ENCODE data around the gene LCOR. TPM values are rescaled to one million over a fixed set of nuclear protein-coding genes. Genes with fewer than 3 reads are reported as not detected.

The LCOR gene
- total and polyA plus RNA-seq, 9 of the 15 experiments (the other 6 are each of a cell fraction or from before 2014, with no cell fraction given) = 3.6 to 25.2 (median 14.4) TPM

DNA sequence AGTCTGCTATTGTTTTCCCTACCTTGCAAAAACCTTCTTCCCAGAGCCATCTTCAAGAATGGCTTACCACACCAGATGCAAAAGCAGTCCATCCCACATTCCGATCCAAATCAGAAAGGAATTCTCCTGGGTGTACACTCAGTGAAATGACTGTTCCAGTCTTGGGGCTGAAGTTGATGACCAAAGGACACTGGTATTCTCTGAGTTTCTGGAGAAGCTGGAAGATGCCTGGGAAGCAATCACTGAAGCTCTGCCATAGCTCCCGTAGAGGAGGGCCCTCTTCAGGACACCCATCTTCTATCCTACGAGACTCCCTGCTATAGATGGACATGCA lies 155.7 kb downstream of the LCOR start (continued):
- TF ChIP-seq, protein P1, sequence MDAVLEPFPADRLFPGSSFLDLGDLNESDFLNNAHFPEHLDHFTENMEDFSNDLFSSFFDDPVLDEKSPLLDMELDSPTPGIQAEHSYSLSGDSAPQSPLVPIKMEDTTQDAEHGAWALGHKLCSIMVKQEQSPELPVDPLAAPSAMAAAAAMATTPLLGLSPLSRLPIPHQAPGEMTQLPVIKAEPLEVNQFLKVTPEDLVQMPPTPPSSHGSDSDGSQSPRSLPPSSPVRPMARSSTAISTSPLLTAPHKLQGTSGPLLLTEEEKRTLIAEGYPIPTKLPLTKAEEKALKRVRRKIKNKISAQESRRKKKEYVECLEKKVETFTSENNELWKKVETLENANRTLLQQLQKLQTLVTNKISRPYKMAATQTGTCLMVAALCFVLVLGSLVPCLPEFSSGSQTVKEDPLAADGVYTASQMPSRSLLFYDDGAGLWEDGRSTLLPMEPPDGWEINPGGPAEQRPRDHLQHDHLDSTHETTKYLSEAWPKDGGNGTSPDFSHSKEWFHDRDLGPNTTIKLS (IDR thresholded peaks at IDR 0.05; ENCODE audit: borderline replicate concordance, low read depth) = no peak
- no peak for TF ChIP-seq RAD21 (CRISPR knock-in tag; conservative IDR thresholded peaks at IDR 0.05 in 1 of 2, IDR thresholded peaks at IDR 0.05 in 1 of 2)

DNA sequence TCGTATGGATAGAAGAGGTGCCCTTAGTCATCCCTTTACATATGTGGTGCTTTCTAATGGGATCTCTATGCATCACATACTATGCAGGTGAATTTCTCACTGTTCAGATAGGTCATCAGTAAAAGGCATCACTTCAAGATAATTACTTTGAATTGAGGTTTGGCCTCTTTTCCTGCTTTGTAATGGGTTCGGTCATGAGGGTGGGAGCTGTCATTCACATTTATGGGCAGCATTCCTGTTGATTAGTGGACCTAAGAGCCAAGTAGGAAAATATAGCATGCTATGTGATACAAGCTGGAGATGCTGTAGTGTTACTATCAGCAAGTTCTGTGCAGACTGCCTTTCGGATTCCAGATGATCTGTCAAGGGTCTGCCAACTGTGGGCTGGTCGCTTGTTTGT lies 156.3 kb downstream of the LCOR start:
- ATAC-seq (no peak), FAIRE-seq (no peak), DNase-seq (ENCODE audit: extremely low read depth in 1 of 4, low spot score in 3 of 4) (no peak)
- Histone ChIP-seq H3K9ac (ENCODE audit: insufficient read depth in 1 of 2, low read depth in 2 of 2, low read length in 2 of 2) (no peak overlapping the region), H3K79me2 (ENCODE audit: control insufficient read depth, insufficient read depth, low read length) (no peaks in the 10 kb centered on the region), H4K20me1 (replicated peaks; ENCODE audit: control insufficient read depth, insufficient read depth, low read length) (no peaks in the 10 kb centered on the region), H3K9me3 (replicated peaks; ENCODE audit: control insufficient read depth, insufficient read depth, low read depth, low read length) (no peaks in the 10 kb centered on the region), H3K27ac (ENCODE audit: extremely low read depth, low read depth, low read length) (no peak overlapping the region), H3K9me1 (ENCODE audit: control insufficient read depth, insufficient read depth, low read length) (no peaks in the 10 kb centered on the region), H3K4me1 (replicated peaks in 1 of 2; ENCODE audit: control insufficient read depth in 2 of 2, insufficient read depth in 2 of 2, low read length in 2 of 2) (no peaks in the 10 kb centered on the region; a peak in 1 of 5 replicates), H3K36me3 (ENCODE audit: control insufficient read depth, insufficient read depth, low read length) (no peaks in the 10 kb centered on the region), H3K27me3 (ENCODE audit: control insufficient read depth in 2 of 2, insufficient read depth in 2 of 2, low read length in 2 of 2) (no peaks in the 10 kb centered on the region), H3K4me2 (ENCODE audit: insufficient read depth, low read length) (no peak overlapping the region), H3K4me3 (no peak overlapping the region), H2AFZ (ENCODE audit: low read depth, low read length) (no peak overlapping the region)
- 30% methylated on average over 4 of the region's 4 CpGs for WGBS (ENCODE audit: insufficient coverage, low coverage, missing lambda C conversion rate)
- intact Hi-C loops (cut with micrococcal nuclease) = no loop called here
- in situ Hi-C loops (cut with MboI) = no loop called here
- ChIA-PET POLR2A (no interaction called here), CTCF (ENCODE audit: low intra/inter-chr PET ratio) (no interaction called here)
- no TSS peak for BruUV-seq (replicated peaks)
- TF ChIP-seq ZNF184 (CRISPR knock-in tag; IDR thresholded peaks at IDR 0.05) (no peak), SRSF1 (IDR thresholded peaks at IDR 0.05; ENCODE audit: low read depth, low read length) (no peak), BRD9 (IDR thresholded peaks at IDR 0.05; ENCODE audit: low read depth, partially characterized antibody) (no peak), GATA2 (CRISPR knock-in tag; IDR thresholded peaks at IDR 0.05) (no peak), ZNF699 (CRISPR knock-in tag; IDR thresholded peaks at IDR 0.05; ENCODE audit: insufficient replicate concordance) (no peak), XRCC3 (IDR thresholded peaks at IDR 0.05) (no peak), ZNF282 (CRISPR knock-in tag; IDR thresholded peaks at IDR 0.05) (no peak), TGIF2 (CRISPR knock-in tag; IDR thresholded peaks at IDR 0.05) (no peak), BHLHE40 (IDR thresholded peaks at IDR 0.05; ENCODE audit: low read length) (no peak)
- TF ChIP-seq, protein P2, sequence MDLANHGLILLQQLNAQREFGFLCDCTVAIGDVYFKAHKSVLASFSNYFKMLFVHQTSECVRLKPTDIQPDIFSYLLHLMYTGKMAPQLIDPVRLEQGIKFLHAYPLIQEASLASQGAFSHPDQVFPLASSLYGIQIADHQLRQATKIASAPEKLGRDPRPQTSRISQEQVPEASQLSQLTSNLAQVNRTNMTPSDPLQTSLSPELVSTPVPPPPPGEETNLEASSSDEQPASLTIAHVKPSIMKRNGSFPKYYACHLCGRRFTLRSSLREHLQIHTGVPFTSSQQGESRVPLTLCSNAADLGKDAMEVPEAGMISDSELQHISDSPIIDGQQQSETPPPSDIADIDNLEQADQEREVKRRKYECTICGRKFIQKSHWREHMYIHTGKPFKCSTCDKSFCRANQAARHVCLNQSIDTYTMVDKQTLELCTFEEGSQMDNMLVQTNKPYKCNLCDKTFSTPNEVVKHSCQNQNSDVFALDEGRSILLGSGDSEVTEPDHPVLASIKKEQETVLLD (IDR thresholded peaks at IDR 0.05) = no peak
- TF ChIP-seq, protein P3, sequence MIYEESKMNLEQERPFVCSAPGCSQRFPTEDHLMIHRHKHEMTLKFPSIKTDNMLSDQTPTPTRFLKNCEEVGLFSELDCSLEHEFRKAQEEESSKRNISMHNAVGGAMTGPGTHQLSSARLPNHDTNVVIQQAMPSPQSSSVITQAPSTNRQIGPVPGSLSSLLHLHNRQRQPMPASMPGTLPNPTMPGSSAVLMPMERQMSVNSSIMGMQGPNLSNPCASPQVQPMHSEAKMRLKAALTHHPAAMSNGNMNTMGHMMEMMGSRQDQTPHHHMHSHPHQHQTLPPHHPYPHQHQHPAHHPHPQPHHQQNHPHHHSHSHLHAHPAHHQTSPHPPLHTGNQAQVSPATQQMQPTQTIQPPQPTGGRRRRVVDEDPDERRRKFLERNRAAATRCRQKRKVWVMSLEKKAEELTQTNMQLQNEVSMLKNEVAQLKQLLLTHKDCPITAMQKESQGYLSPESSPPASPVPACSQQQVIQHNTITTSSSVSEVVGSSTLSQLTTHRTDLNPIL (CRISPR knock-in tag; IDR thresholded peaks at IDR 0.05) = no peak
- TF ChIP-seq, protein P4, sequence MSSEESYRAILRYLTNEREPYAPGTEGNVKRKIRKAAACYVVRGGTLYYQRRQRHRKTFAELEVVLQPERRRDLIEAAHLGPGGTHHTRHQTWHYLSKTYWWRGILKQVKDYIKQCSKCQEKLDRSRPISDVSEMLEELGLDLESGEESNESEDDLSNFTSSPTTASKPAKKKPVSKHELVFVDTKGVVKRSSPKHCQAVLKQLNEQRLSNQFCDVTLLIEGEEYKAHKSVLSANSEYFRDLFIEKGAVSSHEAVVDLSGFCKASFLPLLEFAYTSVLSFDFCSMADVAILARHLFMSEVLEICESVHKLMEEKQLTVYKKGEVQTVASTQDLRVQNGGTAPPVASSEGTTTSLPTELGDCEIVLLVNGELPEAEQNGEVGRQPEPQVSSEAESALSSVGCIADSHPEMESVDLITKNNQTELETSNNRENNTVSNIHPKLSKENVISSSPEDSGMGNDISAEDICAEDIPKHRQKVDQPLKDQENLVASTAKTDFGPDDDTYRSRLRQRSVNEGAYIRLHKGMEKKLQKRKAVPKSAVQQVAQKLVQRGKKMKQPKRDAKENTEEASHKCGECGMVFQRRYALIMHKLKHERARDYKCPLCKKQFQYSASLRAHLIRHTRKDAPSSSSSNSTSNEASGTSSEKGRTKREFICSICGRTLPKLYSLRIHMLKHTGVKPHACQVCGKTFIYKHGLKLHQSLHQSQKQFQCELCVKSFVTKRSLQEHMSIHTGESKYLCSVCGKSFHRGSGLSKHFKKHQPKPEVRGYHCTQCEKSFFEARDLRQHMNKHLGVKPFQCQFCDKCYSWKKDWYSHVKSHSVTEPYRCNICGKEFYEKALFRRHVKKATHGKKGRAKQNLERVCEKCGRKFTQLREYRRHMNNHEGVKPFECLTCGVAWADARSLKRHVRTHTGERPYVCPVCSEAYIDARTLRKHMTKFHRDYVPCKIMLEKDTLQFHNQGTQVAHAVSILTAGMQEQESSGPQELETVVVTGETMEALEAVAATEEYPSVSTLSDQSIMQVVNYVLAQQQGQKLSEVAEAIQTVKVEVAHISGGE (CRISPR knock-in tag; IDR thresholded peaks at IDR 0.05) = no peak
